ENCODE results near the gene GATA2.

The GATA2 gene

DNA sequence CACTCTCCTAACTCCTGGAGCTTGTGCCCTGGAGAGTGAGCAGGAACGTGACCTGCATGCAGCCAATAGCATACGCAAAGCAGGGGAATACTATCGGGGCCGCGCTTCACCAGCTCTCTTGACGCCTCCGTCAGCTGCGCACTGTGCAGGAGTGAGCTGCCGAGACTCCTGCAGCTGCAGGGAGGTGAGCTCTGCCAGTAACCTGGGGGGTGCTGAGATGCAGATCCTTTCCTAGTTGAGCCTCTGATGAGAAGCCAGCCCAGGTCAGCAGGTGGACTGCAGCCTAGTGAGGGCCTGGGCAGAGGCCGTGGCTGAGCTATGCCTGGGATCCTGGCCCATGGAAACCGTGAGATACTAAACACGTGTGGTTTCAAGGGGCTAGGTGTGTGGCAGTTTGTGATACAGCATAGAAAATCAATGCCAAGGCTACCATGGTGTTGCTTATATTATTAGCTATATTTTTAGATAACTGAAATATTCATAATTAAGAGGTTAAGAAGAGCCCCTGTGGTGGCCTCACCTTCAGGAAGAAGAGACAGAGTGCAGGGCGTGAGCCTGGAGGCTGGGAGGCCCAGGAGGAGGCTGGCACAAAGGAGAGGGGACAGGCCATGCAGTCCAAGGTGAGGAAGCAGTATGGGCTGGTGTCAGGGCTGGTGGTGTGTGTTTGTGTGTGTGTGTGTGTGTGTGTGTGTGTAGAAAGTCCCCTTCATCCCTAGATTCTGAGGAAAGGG lies 20.4 kb downstream of the GATA2 start:
- no peak for DNase-seq

DNA sequence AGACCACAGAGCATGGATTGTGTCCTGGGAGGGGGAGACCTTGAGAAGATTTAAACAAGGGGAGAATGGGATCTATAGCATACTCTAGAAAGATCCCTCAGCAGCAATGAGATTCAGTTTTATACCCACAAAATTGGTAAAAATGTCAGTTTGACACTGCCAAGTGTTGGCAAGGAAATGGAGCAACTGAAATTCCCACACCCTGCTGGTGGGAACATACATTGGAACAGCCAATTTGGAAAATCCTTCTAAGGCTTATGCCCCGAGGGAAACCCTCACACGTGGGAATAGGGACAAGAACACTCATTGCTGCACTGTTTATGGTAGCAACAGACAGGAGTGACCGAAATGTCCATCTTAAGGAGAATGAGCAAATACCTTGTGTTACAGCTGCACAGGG lies 21.3 kb downstream of the GATA2 start:
- DNase-seq: no peak

DNA sequence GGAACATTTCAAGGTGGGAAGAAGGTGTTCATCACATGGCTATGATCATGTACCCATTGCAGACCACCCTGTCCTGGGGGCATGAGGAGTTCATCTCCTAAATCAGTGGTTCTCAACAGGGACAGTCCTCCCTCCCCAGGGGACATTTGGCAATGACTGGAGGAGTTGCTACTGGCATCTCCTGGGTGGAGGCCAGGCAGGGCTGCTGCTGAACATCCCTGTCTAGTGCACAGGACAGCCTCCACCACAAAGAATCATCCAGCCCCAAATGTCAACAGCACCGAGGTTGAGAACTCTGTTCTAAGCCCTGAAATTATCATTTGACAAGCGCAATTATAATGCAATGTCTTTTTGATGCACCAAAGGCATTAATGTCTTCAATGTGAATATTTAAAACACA lies 21.9 kb downstream of the GATA2 start:
- no peak for DNase-seq

DNA sequence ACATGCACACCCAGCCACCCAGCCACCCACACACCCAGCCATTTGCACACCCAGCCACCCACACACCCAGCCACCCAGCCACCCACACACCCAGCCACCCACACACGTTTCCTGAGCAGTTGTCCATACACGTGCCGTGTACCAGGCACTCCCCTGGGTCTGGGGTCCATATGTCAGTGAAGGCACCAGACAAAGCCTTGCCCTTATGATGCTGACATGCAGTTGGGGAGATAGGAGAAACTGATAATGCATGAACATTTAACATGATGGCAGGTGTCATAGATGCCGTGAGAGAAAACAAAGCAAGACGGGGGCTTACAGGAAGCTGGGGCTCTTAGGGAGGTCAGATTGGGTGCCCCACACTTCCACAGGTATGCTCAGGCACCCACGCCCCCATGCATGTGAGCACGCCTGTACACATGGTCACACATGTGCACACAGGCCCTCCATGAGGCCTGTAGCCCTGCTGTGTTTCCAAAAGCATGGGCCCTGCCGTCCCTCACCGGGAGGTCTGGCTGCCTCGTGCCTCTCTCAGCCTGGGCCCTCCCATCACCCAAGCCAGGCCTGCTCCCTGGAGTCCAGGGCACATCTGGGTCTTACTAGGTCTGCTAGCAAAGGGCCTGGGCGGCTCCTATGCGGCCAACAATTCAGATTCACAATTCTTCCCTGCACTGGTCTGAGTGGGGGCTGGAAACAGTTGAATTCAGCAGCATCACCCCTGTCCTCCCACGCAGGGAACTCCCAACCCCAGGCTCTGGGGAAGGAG lies 22.7 kb downstream of the GATA2 start:
- DNase-seq: no peak

DNA sequence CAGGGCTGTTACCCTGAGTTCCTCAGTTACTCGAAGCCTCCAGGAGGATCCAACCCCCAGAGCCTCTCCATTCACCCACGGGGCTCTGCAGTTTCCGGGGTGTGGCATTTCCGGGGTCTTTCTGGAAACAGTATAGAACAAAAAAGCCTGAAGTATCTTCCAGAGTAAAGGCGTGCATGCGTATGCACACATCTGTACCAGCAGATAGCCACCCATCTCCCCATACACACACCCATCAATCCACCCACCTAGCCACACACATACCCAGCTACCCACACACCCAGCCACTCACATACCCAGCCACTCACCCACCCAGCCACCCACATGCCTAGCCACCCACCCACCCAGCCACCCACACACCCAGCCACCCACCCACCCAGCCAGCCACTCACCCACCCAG lies 23.4 kb downstream of the GATA2 start:
- no peak for DNase-seq

DNA sequence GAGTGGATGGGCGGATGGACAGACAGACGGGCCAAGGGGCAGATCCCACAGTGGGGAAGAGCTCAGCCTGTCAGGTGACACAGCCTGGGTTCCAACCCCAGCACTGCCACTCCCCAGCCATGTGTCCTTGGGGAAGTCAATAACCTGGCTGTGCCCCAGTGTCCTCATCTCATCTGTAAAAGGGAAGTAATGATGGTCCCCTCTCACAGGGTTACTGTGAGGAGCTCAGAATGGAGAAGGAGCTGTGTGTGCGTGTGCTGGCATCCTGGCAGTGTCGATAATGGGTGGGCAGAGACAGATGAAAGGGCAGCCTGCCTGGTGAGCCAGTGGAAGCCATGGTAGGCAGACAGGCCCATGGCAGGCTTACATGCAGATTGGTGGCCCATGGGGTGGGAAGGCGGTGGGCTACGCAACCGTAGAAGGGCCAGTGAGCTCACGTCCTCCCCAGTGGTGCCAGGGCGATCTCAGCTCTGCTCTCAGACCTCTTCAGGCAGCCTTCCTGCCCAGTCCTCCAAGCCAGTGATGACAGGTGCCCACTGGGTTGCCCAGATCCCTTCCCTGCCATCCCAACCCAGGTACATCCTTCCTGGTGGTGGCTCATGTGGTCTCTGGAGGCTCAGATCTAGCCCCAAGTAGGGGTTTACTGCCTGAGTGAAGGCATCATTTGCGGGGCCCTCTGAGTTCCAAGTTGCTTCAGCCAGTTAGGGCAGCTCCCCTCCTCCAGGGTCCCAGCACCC lies 24.0 kb downstream of the GATA2 start:
- no peak for DNase-seq

DNA sequence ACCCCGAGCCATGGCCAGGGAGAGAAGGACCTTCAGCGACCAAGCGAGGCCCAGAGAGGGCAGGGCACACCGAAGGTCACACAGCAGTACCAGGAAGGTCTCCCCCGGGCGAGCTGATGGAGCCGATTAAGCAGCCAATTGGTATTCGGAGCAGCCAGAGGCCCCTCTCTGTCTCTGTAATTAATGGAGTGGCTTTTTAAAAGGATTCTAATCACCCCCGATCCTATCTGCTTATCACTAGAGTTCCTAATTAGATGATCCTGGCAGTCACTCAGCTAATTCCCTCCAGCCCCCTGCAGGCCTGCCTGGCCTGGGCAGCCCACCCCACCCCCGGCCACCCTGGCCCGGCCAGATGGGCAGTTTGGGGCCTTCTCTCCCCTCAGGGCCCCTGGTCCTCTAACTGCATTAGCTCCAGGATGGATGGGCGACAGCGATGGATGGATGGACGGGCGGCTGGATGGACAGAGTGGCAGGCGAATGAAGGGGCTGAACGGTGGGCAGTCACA lies 24.7 kb downstream of the GATA2 start:
- DNase-seq: no peak

DNA sequence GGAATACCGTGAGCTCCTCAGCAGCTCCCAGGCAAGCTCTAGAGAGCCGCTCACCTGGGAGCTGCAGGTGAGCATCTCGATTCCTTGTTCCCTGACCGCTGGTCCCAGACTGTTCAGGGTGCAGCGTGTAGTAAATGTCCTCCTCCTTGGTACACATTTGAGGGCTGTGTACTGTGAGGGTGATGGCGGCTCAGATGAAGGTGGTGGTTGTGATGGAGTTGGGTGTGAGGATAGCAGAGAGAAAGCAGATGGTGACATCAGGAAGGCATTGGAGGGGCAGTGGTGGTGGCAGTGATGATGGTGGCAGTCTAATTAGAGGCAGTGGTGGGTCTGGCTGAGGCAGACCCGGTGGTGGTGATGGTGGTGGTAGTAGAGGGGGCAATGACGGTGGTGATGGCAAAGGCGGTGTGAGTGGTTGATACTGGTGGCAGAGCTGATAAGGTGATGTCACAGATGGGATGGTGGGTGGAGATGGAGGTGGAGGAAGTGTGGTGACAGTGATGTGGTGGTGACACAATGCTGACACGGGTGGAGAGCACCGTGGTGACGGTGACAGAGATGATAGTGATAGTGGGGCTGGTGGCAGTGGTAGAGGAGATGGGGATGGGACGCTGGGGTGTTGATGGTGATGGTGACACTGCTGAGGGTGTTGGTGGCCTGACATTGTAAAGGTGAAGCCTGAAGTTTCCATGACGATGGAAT lies 26.0 kb downstream of the GATA2 start, which contains the start of gene DNAJB8:
Gene DNAJB8 (minus strand): TSS at position 51 of the 702 bp plus-strand sequence. CDS start 3,645 bp downstream, outside the sequence.
- DNase-seq: peak in 1 of 2 donors; percentile 26

DNA sequence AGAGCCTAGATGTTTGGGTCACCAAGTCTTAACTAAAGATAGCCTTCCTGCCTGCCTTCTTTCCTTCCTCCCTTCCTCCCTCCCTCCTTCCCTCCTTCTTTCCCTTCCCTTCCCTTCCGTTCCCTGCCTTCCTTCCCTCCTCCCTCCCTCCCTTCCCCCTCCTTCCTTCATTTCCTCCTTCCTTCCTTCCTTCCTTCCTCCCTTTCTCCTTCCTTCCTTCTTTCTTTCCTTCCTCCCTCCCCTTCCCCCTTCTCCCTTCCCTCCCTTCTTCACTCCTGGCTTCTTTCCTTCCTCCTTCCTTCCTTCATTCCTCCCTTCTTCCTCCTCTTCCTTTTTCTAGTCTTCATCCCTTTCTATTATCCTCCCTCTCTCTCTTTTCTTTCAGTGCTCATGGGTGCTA lies 28.3 kb downstream of the GATA2 start:
- no peak for DNase-seq

DNA sequence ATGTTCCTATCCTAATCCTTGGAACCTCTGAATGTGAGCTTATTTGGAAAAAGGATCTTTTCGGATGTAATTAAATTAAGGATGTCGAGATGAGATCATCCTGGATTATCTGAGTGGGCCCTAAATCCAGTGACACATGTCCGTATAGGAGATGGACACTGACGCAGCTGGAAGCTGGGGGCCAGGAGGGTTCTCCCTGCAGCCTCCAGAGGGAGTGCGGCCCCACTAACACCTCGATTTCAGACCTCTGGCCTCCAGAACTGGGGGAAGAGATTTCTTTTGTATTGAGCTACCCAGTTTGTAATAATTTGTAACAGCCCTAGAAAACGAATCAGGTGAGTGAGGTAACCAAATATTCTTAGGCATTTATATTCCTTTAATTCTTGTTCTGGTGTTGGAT lies 28.8 kb downstream of the GATA2 start:
- no peak for DNase-seq

DNA sequence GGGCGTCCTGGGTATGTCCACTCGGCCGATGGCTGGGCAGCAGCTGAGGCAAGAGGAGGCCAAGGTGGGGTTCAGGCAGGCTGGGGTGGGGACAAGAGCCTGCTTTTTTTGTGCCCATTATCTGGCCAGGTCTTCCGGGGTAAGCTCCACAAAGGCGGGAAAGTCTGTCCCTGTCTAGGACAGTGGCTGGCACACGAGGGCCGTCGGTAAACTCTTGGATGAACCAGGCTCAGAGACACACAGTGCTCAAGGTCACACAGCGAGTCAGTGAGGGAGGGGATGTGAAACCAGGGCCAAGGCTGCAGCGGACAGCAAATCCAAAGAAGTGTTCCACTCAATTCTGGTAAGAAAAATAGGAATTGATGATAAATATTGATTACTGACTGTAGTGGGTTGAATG lies 29.2 kb downstream of the GATA2 start:
- no peak for DNase-seq

DNA sequence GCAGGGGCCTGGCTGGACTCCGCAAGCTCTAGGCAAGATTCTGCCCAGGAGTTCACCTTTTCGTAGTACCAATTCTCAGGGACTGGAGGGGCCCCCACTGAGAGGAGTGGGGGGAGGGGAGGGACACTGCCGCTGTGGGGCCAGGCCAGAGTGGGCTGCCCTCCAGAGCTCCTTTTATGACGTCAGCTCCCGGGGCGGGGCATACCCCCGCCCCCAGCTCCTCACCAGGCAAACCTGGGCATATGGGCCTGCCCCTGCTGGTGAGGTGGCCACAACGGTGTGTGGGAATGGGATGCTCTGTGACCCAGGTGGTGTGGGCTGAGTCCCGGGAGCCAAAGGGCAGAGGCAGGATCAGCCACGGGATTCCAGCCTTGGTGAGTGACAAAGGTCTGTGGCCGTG lies 29.6 kb downstream of the GATA2 start:
- no peak for DNase-seq

DNA sequence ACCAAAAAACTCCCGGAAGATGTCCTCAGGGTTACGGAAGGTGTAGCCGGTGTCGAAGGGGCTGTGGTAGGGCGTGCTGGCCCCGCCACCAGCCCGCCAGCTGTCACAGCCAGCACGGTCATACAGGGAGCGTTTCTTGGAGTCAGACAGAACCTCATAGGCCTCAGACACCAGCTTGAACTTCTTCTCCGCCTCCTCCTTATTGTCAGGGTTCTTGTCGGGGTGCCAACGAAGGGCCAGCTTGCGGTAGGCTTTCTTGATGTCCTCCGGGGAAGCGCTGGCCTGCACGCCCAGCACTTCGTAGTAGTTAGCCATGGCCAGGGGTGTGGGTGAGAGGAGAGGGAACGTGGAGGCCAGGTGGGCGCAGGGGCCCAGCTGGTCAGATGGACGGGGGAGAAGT lies 30.1 kb downstream of the GATA2 start:
- DNase-seq: no peak

DNA sequence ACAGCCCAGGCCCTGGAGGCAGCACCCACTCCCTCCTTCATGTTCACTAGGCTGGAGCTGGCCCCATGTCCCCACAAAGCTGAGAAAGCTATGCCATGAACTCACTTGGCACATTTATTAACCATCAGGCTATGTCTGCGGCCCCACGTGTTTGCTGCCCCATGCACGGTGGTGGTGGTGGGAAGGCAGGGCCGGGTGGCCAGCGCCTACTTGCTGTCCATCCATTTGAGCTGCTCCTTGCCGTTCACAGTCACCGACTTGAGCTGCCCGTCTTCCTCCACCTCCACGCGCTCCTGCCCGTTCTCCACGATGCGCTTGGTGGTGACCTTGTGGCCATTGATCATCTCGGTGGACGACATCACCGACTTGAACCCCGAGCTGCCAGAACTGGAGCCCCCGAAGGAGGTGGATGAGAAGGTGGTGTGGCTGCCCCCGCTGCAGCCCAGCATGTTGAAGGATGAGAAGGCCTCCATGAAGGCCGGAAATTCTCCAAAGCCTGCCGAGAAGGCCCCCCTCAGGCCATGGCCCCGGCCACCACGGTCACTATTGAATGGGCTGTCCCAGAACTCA lies 30.6 kb downstream of the GATA2 start:
- no peak for DNase-seq

DNA sequence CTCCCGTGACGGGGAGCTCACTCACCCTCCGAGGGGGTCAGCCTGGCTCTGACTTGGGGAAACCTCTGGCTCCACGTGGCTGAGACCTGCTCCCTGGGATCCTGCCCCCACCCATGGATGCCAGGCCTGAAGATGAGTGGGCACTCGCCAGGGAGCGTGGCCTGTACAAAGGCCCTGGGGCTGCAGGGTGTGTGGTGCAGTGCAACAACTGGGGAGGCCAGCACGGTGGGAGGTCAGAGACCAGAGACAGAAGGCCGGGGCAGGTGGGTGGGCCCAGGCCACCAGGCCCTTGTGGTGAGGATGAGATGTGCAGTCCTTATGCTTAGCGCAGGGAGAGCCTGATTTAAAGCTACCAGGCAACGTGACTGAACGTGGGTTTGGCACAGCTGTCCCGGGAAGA lies 31.3 kb downstream of the GATA2 start:
- no peak for DNase-seq

DNA sequence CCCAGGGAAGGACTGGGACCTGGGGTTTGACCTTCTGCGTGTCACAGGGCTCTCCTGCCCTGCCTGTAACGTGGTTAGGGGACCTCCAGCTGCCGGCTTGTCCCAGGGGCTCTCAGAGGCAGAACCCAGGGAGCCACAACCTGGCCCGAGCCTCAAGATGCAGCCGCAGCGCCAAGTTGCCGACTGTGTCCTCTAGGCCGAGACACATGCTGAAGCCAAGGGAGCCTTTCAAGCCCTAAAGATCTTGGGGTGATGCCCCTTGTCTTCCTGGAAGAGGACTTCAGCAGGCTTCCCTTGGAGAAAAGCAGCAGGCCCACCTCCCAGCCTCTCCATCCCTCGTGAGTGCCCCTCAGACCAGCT lies 33.6 kb downstream of the GATA2 start:
- DNase-seq: no peak

DNA sequence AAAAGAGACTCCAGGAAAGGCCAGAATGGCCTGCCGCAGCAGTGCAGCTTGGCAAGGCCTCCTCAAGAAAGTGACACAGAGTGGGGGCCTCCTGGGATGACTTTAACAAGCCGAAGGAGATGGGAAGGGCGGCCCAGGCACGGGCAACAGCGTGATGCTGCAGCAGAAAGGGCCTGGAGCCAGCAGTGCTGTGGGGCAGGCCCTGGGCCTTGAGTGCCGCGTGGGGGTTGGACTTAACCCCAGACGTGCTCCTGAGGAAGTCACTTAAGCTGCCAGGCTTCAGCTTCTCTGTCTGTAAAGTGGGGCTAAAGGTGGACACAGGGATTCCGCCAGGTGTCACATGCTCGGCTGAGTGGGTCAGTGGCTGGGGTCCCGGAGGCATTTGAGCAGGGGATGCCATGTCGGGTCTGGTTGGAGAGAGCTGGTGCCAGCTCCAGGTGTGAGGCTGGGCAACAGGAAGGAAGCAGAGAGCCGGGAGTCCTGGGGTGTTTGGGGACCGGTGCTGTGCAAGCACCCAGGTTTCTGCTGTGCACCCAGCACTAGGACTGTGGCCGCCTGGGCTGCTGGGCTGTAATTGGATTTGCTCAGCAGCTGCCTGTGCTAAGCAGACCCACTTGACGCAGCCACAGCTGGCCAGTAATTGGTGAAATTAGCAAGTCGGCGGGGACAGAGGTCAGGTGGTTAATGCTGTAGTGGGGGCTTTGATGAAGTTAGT lies 34.1 kb downstream of the GATA2 start:
- no peak for DNase-seq

DNA sequence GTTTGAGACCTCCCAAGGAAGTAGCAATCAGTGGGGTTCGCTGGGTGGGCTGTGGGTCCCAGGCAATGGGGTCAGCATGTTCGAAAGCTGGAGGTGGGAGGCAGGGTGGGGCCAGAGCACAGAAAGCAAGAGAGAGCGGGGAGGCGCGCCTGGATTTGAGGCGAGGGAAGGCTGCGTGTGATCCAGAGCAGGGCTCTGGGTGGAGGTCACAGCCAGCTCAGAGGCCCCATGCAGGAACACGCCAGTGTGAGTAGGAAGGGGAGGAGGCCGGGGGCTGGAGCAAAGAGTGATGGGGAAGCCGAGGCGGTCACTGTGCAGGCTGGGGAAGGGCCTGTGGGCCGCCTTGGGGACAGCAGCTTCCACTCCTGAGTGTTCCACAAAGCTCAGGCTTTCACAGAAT lies 35.1 kb downstream of the GATA2 start:
- no peak for DNase-seq

DNA sequence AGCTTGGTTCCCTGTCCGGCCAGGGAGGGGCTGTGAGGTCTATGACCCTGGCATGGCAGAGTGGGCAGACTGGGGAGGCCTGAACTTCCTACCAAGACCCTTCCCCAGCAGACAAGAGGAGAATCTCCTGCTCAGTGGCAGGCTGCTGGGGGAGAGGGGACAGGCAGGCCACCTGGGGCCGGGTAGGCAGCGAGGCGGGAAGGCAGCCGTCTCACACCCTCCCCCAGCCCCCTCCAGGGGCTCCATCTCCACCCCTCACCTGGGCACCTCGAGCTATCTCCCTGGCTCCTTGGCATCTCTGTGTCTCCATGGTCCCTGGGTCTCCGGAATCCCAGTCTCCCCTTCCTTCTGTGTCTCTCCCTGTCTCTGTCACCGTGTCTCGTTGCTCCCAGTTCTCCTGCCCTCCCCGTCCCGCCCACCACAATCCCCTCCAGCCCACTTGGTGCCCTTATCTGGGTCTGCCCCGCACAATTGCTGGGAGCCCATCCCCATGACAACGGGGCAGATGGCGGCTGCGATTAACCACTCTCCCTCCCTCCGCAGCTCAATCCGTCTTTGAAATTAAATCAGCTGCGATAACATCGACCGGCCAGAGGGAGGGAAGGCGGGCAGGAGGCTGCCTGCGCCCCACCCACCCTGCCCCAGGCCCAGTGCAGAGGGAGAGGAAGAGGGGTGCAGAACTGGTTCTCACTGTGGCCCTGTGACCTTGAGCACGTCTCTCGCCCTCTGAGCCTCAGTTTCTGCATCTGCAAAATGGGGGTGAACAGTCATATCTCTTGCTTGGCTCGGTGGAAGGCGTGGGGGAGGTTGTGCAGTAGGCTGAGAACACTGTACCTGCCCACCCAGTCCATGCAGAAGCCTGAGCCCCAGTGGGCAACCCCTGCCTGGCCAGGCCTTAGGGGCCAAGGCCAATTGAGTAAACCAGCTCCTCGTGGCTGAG lies 36.0 kb downstream of the GATA2 start:
- DNase-seq: no peak
